K562 (cell line): ENCODE measurements around the gene CTDSPL. TPM values are rescaled to one million over a fixed set of nuclear protein-coding genes. Genes with fewer than 3 reads are reported as not detected.

Experiments
- ATAC-seq: fragments of 200-7000 bp; cut with Tn5 transposase; 3 replicates; pipeline ENCODE4 v1.9.1; 2020; ENCODE audit warnings: moderate library complexity
- BruUV-seq: library from RNA; stranded (reverse); fragments of 400-500 nt; replicated peaks from 2 replicates; lab custom pipeline; 2021; lab: Mats Ljungman, UMichigan
- CTCF ChIA-PET: fragments of 300-600 bp; formaldehyde crosslinking; extraction: SDS; loops from one replicate; lab custom pipeline; 2021; ENCODE audit warnings: low intra/inter-chr PET ratio; lab: Yijun Ruan, JAX
- POLR2A ChIA-PET: fragments of 300-600, 350-650 bp; sonication (Branson Sonifier 250); formaldehyde crosslinking; extraction: SDS; loops from one replicate; lab custom pipeline; 2021; ENCODE audit warnings: antibody characterized with exemption, inconsistent platforms; lab: Yijun Ruan, JAX
- DNase-seq, 4 experiments: peaks; one replicate each; pipeline versions ENCODE4 v3.0.0 to v3.0.0-alpha.2; 2011 to 2018; ENCODE audit warnings: low spot score in 3 of 4, mixed read lengths in 3 of 4; ENCODE audit errors: extremely low read depth in 1 of 4
- FAIRE-seq: peaks from 2 replicates; lab custom pipeline; 2011; peaks lifted over from hg19 to GRCh38; lab: Jason Lieb, UNC
- H2AFZ ChIP-seq: 2 replicates; pipeline ENCODE4 v1.6.0; 2011; ENCODE audit warnings: low read depth, low read length, control low read depth, inconsistent platforms
- H3K27ac ChIP-seq: fragments of 200-600 bp; 3 replicates; pipeline ENCODE4 v1.8.0; 2011; ENCODE audit warnings: low read depth, mild to moderate bottlenecking, control low read depth, inconsistent platforms, low read length, moderate library complexity, mixed read lengths; ENCODE audit errors: extremely low read depth
- H3K27me3 ChIP-seq, 2 experiments: fragments of 300-600 bp in 1 of 2; 2 replicates in 1 of 2; 3 replicates in 1 of 2; pipeline versions ENCODE4 v1.6.0 to v1.8.0; 2011; ENCODE audit warnings: inconsistent platforms in 2 of 2, low read length in 2 of 2, mild to moderate bottlenecking in 1 of 2, mixed read lengths in 1 of 2, moderate library complexity in 1 of 2; ENCODE audit not compliant: control insufficient read depth in 2 of 2, insufficient read depth in 2 of 2
- H3K36me3 ChIP-seq: fragments of 300-600 bp; 3 replicates; pipeline ENCODE4 v1.8.0; 2011; ENCODE audit warnings: mild to moderate bottlenecking, low read length, inconsistent platforms; ENCODE audit not compliant: control insufficient read depth, insufficient read depth
- H3K4me1 ChIP-seq, 2 experiments: fragments of 200-600 bp in 1 of 2; replicated peaks in 1 of 2; 2 replicates in 1 of 2; 3 replicates in 1 of 2; pipeline versions ENCODE4 v1.5.1 to v1.8.0; 2011; ENCODE audit warnings: inconsistent platforms in 2 of 2, low read length in 2 of 2, mild to moderate bottlenecking in 1 of 2, mixed read lengths in 1 of 2, moderate library complexity in 1 of 2; ENCODE audit not compliant: control insufficient read depth in 2 of 2, insufficient read depth in 2 of 2
- H3K4me2 ChIP-seq: 2 replicates; pipeline ENCODE4 v1.6.1; 2011; ENCODE audit warnings: low read length, control low read depth, inconsistent platforms, mixed read lengths; ENCODE audit not compliant: insufficient read depth
- H3K4me3 ChIP-seq: fragments of 200-600 bp; sonication (generic), shearing (Covaris generic); 2 replicates; pipeline ENCODE4 v1.5.1; 2016; ENCODE audit warnings: control low read depth, inconsistent platforms
- H3K79me2 ChIP-seq: fragments of 200-600 bp; 3 replicates; pipeline ENCODE4 v1.8.0; 2011; ENCODE audit warnings: low read length, inconsistent platforms; ENCODE audit not compliant: control insufficient read depth, insufficient read depth
- H3K9ac ChIP-seq, 2 experiments: 2 replicates each; pipeline versions ENCODE4 v1.6.0 to v1.6.1; 2011; ENCODE audit warnings: low read depth in 2 of 2, low read length in 2 of 2, control low read depth in 1 of 2, inconsistent platforms in 1 of 2, mild to moderate bottlenecking in 1 of 2, mixed read lengths in 1 of 2; ENCODE audit not compliant: insufficient read depth in 1 of 2
- H3K9me1 ChIP-seq: one replicate; pipeline ENCODE4 v1.6.0; 2011; ENCODE audit warnings: inconsistent platforms, mild to moderate bottlenecking, low read length, moderate library complexity; ENCODE audit not compliant: control insufficient read depth, insufficient read depth
- H3K9me3 ChIP-seq: replicated peaks from 2 replicates; pipeline ENCODE4 v1.5.1; 2011; ENCODE audit warnings: low read depth, low read length, inconsistent platforms; ENCODE audit not compliant: control insufficient read depth, insufficient read depth
- H4K20me1 ChIP-seq: replicated peaks from 2 replicates; pipeline ENCODE4 v1.6.1; 2011; ENCODE audit warnings: low read length, inconsistent platforms, mixed read lengths; ENCODE audit not compliant: control insufficient read depth, insufficient read depth
- CTCF ChIP-seq, 3 experiments: IDR thresholded peaks in 2 of 3; conservative IDR thresholded peaks in 1 of 3; 2 replicates each; pipeline ENCODE4 v1.5.1; 2011 to 2012; ENCODE audit warnings: low read length in 3 of 3, mild to moderate bottlenecking in 3 of 3, control low read depth in 2 of 3, improper control_type of control experiment in 1 of 3, inconsistent platforms in 1 of 3, low read depth in 1 of 3, mixed read lengths in 1 of 3, moderate library complexity in 1 of 3; ENCODE audit not compliant: insufficient read depth in 2 of 3
- ETV5 ChIP-seq: sonication (generic); formaldehyde crosslinking; IDR thresholded peaks from 2 replicates; pipeline ENCODE4 v1.4.0; 2020; ENCODE audit warnings: low read depth, mild to moderate bottlenecking, missing genetic modification reagents
- HOXB6 ChIP-seq: fragments of 250-450 bp; sonication (Bioruptor Pico); IDR thresholded peaks from 2 replicates; pipeline ENCODE4 v1.5.1; 2022; ENCODE audit warnings: mild to moderate bottlenecking, borderline replicate concordance
- MLX ChIP-seq, 2 experiments: fragments of 450-650 bp in 1 of 2; sonication (generic) in 1 of 2; formaldehyde crosslinking; conservative IDR thresholded peaks; 2 replicates each; pipeline versions ENCODE4 v1.4.0 to v1.8.1; 2020 to 2022; ENCODE audit warnings: mild to moderate bottlenecking in 1 of 2, missing genetic modification reagents in 1 of 2
- TSHZ1 ChIP-seq: fragments of 250-450 bp; sonication (Bioruptor Pico); IDR thresholded peaks from 2 replicates; pipeline ENCODE4 v1.4.0; 2020; ENCODE audit warnings: mild to moderate bottlenecking, moderate library complexity
- YBX1 ChIP-seq: fragments of 450-650 bp; IDR thresholded peaks from 2 replicates; pipeline ENCODE4 v1.7.1; 2016; ENCODE audit warnings: mild to moderate bottlenecking
- WGBS: fragments of 100-300 bp; shearing (Covaris generic); methylation state at CpG from one replicate; pipeline ENCODE4 v1.1.6; 2016; ENCODE audit warnings: low coverage, mixed read lengths; ENCODE audit not compliant: insufficient coverage; ENCODE audit errors: missing lambda C conversion rate; 5-methylcytosine and 5-hydroxymethylcytosine counted together
- in situ Hi-C: fragments of 300-500 bp; cut with MboI; formaldehyde crosslinking; loops from 4 replicates; pipeline ENCODE4 v1.15.0; 2018; ENCODE audit warnings: inconsistent platforms, mixed read lengths
- intact Hi-C: fragments of 100-400 bp; cut with micrococcal nuclease; formaldehyde crosslinking; loops from 2 replicates; pipeline ENCODE4 v1.14.2; 2022
- polyA plus RNA-seq, 8 experiments: library from polyadenylated mRNA; depleted of rRNA in 4 of 8; stranded (reverse) in 5 of 8; unstranded in 3 of 8; fragments of >200 nt; fragmentation: Nextera tagmentation in 2 of 8; fragmentation: Illumina TruSeq in 1 of 8; extraction: Ambion mirVana in 2 of 8; extraction: Trizol in 1 of 8; gene quantifications; 2 replicates each; pipeline versions ENCODE4 v1.2.1 to v1.2.3, GENCODE V29; 2011 to 2014; ENCODE audit warnings: inconsistent platforms in 1 of 8, missing spikeins in 1 of 8
- total RNA-seq, 7 experiments: library from RNA; depleted of rRNA in 6 of 7; stranded (reverse); fragments of >200 nt in 6 of 7; fragmentation: Illumina TruSeq in 2 of 7; extraction: Trizol in 2 of 7; gene quantifications; 2 replicates each; pipeline versions ENCODE4 v1.2.1 to v1.2.3, GENCODE V29; 2011 to 2021; ENCODE audit warnings: low replicate concordance in 1 of 7

CTDSPL gene
- total and polyA plus RNA-seq, 9 of the 15 experiments (the other 6 are each of a cell fraction or from before 2014, with no cell fraction given), result 5.1 to 19.3 (median 11.3) TPM

GRCh38 chr3:37888421-37888820, 26.7 kb downstream of the CTDSPL start:
- ATAC-seq, result no peak
- peaks cover 2 to 5% of the 10 kb centered on the region in 2 experiments; a peak in 3 of 5 replicates for H3K27me3 ChIP-seq
- in situ Hi-C loops (no loop called here), intact Hi-C loops (no loop called here)
- H3K9me1 ChIP-seq, result no peaks in the 10 kb centered on the region
- peak overlapping the region in 1 of 2 experiments; percentile 11; a peak in 1 of 4 replicates for H3K9ac ChIP-seq
- no peak overlapping the region for H2AFZ ChIP-seq
- no peaks in the 10 kb centered on the region for H3K4me1 ChIP-seq
- no peak for DNase-seq
- H3K9me3 ChIP-seq, result no peaks in the 10 kb centered on the region
- ChIA-PET POLR2A (interaction anchor here (0.6 to 3.6 kb wide), 6 partner anchors 9 to 1378 kb away, joined by 3 to 13 read pairs (median 3); no protein-coding TSS in a partner anchor), CTCF (no interaction called here)
- no peaks in the 10 kb centered on the region for H4K20me1 ChIP-seq
- H3K4me3 ChIP-seq, result no peak overlapping the region
- no TSS peak for BruUV-seq
- H3K79me2 ChIP-seq, result no peaks in the 10 kb centered on the region
- H3K27ac ChIP-seq, result no peak overlapping the region
- 32% methylated on average over 3 of the region's 3 CpGs for WGBS
- H3K4me2 ChIP-seq, result no peak overlapping the region
- FAIRE-seq, result no peak
- TF ChIP-seq MLX (CRISPR knock-in tag; conservative IDR thresholded peaks at IDR 0.05) (no peak), CTCF (IDR thresholded peaks at IDR 0.05 in 2 of 3, conservative IDR thresholded peaks at IDR 0.05 in 1 of 3; ENCODE audit: insufficient read depth in 2 of 3, low read depth in 1 of 3, low read length in 3 of 3) (no peak), HOXB6 (no peak), ETV5 (no peak), YBX1 (no peak), TSHZ1 (no peak)
- no peaks in the 10 kb centered on the region for H3K36me3 ChIP-seq
